Parathyroid adenoma (tissue), 2 donors: Measurements from ENCODE around the gene LAMB2.

Experiments used
- H2AFZ ChIP-seq: fragments of 300-600 bp; sonication (generic); one replicate; pipeline ENCODE4 v1.7.0; 2017; ENCODE audit warnings: antibody characterized with exemption, mild to moderate bottlenecking
- H3K27ac ChIP-seq: fragments of 300-600 bp; sonication (generic); one replicate; pipeline ENCODE4 v1.7.0; 2017
- H3K27me3 ChIP-seq: fragments of 300-600 bp; sonication (generic); one replicate; pipeline ENCODE4 v1.7.0; 2017; ENCODE audit warnings: low read length; ENCODE audit not compliant: control insufficient read depth, insufficient read depth
- H3K36me3 ChIP-seq: fragments of 300-600 bp; sonication (generic); one replicate; pipeline ENCODE4 v1.7.0; 2017; ENCODE audit warnings: low read length; ENCODE audit not compliant: control insufficient read depth, insufficient read depth
- H3K4me1 ChIP-seq: fragments of 300-600 bp; sonication (generic); one replicate; pipeline ENCODE4 v1.7.0; 2017; ENCODE audit warnings: control low read depth
- H3K4me2 ChIP-seq: fragments of 300-600 bp; sonication (generic); one replicate; pipeline ENCODE4 v1.7.0; 2017; ENCODE audit warnings: low read length
- H3K4me3 ChIP-seq: fragments of 300-600 bp; sonication (generic); one replicate; pipeline ENCODE4 v1.7.0; 2017; ENCODE audit warnings: low read depth, low read length
- H3K79me2 ChIP-seq: fragments of 300-600 bp; sonication (generic); one replicate; pipeline ENCODE4 v1.7.0; 2017; ENCODE audit warnings: control low read depth
- H3K9ac ChIP-seq: fragments of 300-600 bp; sonication (generic); one replicate; pipeline ENCODE4 v1.7.0; 2017; ENCODE audit warnings: mild to moderate bottlenecking
- H3K9me3 ChIP-seq: fragments of 300-600 bp; sonication (generic); one replicate; pipeline ENCODE4 v1.7.0; 2017; ENCODE audit warnings: low read length; ENCODE audit not compliant: control insufficient read depth
- TF ChIP-seq, protein P1 (sequence below): fragments of 300-600 bp; sonication (generic); IDR thresholded peaks from one replicate; pipeline ENCODE4 v1.7.0; 2017; ENCODE audit warnings: antibody characterized with exemption, mild to moderate bottlenecking
- donor health status: primary hyperparathyroidism.

LAMB2 gene

GRCh38 chr3:49131040-49131439, 1.8 kb downstream of the LAMB2 start:
- H3K4me1 ChIP-seq = peaks cover 15% of the 10 kb centered on the region
- H3K9me3 ChIP-seq = no peaks in the 10 kb centered on the region
- TF ChIP-seq, protein P1, sequence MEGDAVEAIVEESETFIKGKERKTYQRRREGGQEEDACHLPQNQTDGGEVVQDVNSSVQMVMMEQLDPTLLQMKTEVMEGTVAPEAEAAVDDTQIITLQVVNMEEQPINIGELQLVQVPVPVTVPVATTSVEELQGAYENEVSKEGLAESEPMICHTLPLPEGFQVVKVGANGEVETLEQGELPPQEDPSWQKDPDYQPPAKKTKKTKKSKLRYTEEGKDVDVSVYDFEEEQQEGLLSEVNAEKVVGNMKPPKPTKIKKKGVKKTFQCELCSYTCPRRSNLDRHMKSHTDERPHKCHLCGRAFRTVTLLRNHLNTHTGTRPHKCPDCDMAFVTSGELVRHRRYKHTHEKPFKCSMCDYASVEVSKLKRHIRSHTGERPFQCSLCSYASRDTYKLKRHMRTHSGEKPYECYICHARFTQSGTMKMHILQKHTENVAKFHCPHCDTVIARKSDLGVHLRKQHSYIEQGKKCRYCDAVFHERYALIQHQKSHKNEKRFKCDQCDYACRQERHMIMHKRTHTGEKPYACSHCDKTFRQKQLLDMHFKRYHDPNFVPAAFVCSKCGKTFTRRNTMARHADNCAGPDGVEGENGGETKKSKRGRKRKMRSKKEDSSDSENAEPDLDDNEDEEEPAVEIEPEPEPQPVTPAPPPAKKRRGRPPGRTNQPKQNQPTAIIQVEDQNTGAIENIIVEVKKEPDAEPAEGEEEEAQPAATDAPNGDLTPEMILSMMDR = no peak
- H3K4me3 ChIP-seq = no peak overlapping the region
- H3K4me2 ChIP-seq = peak overlapping the region; percentile 92
- no peak overlapping the region for H3K27ac ChIP-seq
- no peak overlapping the region for H2AFZ ChIP-seq
- no peaks in the 10 kb centered on the region for H3K36me3 ChIP-seq
- H3K27me3 ChIP-seq = no peaks in the 10 kb centered on the region
- H3K9ac ChIP-seq = no peak overlapping the region
- peaks cover 30% of the 10 kb centered on the region for H3K79me2 ChIP-seq

GRCh38 chr3:49124991-49125670, 7.7 kb downstream of the LAMB2 start:
- no peaks in the 10 kb centered on the region for H3K27me3 ChIP-seq
- peaks cover 3% of the 10 kb centered on the region for H3K4me1 ChIP-seq
- no peaks in the 10 kb centered on the region for H3K36me3 ChIP-seq
- H3K79me2 ChIP-seq = peaks cover 6% of the 10 kb centered on the region
- H3K9ac ChIP-seq = no peak overlapping the region
- H2AFZ ChIP-seq = no peak overlapping the region
- no peak overlapping the region for H3K4me3 ChIP-seq
- H3K9me3 ChIP-seq = no peaks in the 10 kb centered on the region
- H3K27ac ChIP-seq = no peak overlapping the region
- TF ChIP-seq, protein P1 = no peak
- H3K4me2 ChIP-seq = no peak overlapping the region

DNA sequence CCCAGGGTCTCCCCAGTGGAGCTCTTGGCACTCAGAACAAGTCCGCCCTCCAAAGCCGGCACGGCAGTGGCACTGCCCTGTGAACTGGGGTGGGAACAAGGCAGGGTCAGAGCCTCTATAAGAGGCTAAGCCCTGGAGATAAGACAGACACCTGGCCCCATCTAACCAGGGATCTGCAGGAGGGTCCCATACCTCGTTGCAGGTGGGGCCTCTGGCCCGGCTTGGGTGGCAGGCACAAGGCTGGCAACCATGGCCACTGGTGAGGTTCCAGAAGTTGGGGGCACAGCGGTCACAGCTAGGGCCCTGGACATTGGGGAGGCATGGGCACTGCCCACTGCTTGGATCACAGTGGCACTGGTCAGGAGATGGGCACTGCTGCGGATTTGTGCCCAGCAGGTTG, 8.6 kb downstream of the LAMB2 start:
- H3K9ac ChIP-seq = no peak overlapping the region
- H2AFZ ChIP-seq = no peak overlapping the region
- H3K4me2 ChIP-seq = no peak overlapping the region
- H3K36me3 ChIP-seq = no peaks in the 10 kb centered on the region
- H3K27ac ChIP-seq = no peak overlapping the region
- TF ChIP-seq, protein P1 = no peak
- peaks cover 10% of the 10 kb centered on the region for H3K4me1 ChIP-seq
- H3K27me3 ChIP-seq = no peaks in the 10 kb centered on the region
- H3K9me3 ChIP-seq = no peaks in the 10 kb centered on the region
- no peak overlapping the region for H3K4me3 ChIP-seq
- peaks cover 8% of the 10 kb centered on the region for H3K79me2 ChIP-seq

DNA sequence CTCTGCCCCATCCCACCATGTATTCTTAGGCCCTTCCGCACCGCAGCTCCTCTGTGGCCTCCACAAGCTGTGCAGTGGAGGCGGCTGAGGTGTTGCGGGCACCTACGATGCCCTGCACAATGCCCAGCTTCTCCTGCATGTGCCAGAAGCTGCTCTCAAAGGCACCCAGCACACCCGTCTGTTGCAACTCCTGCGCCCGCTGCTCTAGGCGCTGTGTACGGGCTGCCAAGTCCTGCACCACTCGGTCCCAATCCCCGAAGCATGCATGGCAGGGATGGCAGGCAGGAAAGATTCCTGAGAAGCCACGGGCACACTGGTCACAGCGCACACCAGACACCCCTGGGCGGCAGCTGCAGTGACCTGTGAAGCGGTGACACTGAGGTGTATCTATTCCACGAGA, 9.2 kb downstream of the LAMB2 start:
- Histone ChIP-seq H3K4me3 (no peak overlapping the region), H3K4me1 (peaks cover 15% of the 10 kb centered on the region), H2AFZ (no peak overlapping the region), H3K36me3 (no peaks in the 10 kb centered on the region), H3K9ac (no peak overlapping the region), H3K4me2 (no peak overlapping the region), H3K27ac (no peak overlapping the region), H3K9me3 (no peaks in the 10 kb centered on the region), H3K27me3 (no peaks in the 10 kb centered on the region), H3K79me2 (peaks cover 13% of the 10 kb centered on the region)
- TF ChIP-seq, protein P1 = no peak
